Measurements from ENCODE around the gene TTYH3.

DNA sequence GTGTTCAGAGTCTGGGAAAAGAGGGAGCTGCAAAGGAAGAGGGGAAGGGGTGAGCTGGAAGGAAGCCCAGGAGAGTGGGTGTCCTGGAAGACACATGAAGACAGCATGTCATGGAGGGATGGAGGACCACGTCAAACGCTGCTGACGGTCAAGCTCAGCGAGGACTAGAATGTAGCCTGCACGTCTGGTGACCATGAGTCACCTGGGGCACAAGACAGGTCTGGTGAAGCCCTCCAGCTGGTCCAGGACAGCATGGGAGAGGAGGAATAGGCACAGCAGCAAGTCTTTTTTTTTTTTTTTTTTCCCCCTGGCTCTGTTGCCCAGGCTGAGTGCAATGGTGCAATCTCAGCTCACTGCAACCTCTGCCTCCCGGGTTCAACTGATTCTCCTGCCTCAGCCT lies 36.6 kb downstream of the TTYH3 start:
- TF ChIP-seq, protein P1, sequence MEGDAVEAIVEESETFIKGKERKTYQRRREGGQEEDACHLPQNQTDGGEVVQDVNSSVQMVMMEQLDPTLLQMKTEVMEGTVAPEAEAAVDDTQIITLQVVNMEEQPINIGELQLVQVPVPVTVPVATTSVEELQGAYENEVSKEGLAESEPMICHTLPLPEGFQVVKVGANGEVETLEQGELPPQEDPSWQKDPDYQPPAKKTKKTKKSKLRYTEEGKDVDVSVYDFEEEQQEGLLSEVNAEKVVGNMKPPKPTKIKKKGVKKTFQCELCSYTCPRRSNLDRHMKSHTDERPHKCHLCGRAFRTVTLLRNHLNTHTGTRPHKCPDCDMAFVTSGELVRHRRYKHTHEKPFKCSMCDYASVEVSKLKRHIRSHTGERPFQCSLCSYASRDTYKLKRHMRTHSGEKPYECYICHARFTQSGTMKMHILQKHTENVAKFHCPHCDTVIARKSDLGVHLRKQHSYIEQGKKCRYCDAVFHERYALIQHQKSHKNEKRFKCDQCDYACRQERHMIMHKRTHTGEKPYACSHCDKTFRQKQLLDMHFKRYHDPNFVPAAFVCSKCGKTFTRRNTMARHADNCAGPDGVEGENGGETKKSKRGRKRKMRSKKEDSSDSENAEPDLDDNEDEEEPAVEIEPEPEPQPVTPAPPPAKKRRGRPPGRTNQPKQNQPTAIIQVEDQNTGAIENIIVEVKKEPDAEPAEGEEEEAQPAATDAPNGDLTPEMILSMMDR (IDR thresholded peaks at IDR 0.05), result no peak
- TF ChIP-seq ZFX (IDR thresholded peaks at IDR 0.05; ENCODE audit: borderline replicate concordance), result no peak

All from 22Rv1 (cell line).